HEK293T (cell line): ENCODE measurements around the gene RBFOX2.

ENCODE experiments used
- ARNT ChIP-seq: fragments of 450-650 bp; IDR thresholded peaks from 2 replicates; pipeline ENCODE4 v1.6.1; 2017; ENCODE audit warnings: mild to moderate bottlenecking
- BHLHE40 ChIP-seq: fragments of 450-650 bp; IDR thresholded peaks from 2 replicates; pipeline ENCODE4 v1.6.1; 2016; ENCODE audit warnings: mild to moderate bottlenecking, moderate library complexity, borderline replicate concordance
- CTBP1 ChIP-seq: fragments of 450-650 bp; IDR thresholded peaks from 2 replicates; pipeline ENCODE4 v1.6.1; 2016; ENCODE audit warnings: borderline replicate concordance
- ELF4 ChIP-seq: fragments of 450-650 bp; IDR thresholded peaks from 2 replicates; pipeline ENCODE4 v1.6.1; 2017; ENCODE audit warnings: antibody characterized with exemption
- FOXA1 ChIP-seq: fragments of 450-650 bp; IDR thresholded peaks from 2 replicates; pipeline ENCODE4 v1.6.1; 2016; ENCODE audit warnings: mild to moderate bottlenecking
- FOXK2 ChIP-seq: fragments of 450-650 bp; IDR thresholded peaks from 2 replicates; pipeline ENCODE4 v1.6.1; 2016; ENCODE audit warnings: mild to moderate bottlenecking
- FOXM1 ChIP-seq: fragments of 450-650 bp; IDR thresholded peaks from 2 replicates; pipeline ENCODE4 v1.6.1; 2017; ENCODE audit warnings: mild to moderate bottlenecking, borderline replicate concordance
- HDGF ChIP-seq: fragments of 450-650 bp; IDR thresholded peaks from 2 replicates; pipeline ENCODE4 v1.6.1; 2017; ENCODE audit warnings: antibody characterized with exemption, borderline replicate concordance
- LEF1 ChIP-seq: fragments of 450-650 bp; IDR thresholded peaks from 2 replicates; pipeline ENCODE4 v1.6.1; 2017; ENCODE audit warnings: mild to moderate bottlenecking, borderline replicate concordance
- SP1 ChIP-seq: fragments of 450-650 bp; IDR thresholded peaks from 2 replicates; pipeline ENCODE4 v1.6.1; 2017
- SUZ12 ChIP-seq: fragments of 450-650 bp; IDR thresholded peaks from 2 replicates; pipeline ENCODE4 v1.6.1; 2016; ENCODE audit warnings: mild to moderate bottlenecking
- TARDBP ChIP-seq: fragments of 450-650 bp; IDR thresholded peaks from 2 replicates; pipeline ENCODE4 v1.6.1; 2016
- ZNF384 ChIP-seq: fragments of 450-650 bp; IDR thresholded peaks from 2 replicates; pipeline ENCODE4 v1.6.1; 2016

DNA sequence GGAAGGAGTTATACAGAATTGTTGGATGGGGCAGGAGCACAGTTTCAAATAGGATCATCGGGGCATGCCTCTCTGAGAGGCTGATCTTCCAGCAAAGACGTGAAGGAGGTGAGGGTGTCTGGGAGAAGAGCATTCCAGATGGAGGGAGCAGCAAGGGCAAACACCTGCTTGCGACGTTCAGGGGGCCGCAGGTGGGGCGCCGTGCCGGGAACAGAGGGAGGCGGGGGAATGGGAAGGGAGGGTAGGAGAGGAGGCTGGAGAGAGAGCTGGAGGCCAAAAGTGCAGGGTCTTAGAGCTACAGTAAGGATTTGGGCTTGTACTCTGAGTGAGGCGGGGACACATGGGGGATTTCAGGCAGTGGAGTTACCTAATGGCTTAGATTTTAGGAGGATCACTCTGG lies 297.3 kb downstream of the RBFOX2 start:
- TF ChIP-seq FOXA1 (no peak), SP1 (no peak), BHLHE40 (no peak), SUZ12 (no peak), FOXM1 (no peak), LEF1 (no peak), CTBP1 (no peak), FOXK2 (no peak), ARNT (no peak), HDGF (no peak), ZNF384 (no peak), ELF4 (no peak), TARDBP (no peak)
